Common myeloid progenitor, CD34-positive (primary cell): ENCODE measurements around the gene CPSF4. TPM values are rescaled to one million over a fixed set of nuclear protein-coding genes. Genes with fewer than 3 reads are reported as not detected.

Experiments
- CTCF ChIA-PET: fragments of 350-600 bp; sonication (Branson Sonifier 250); formaldehyde crosslinking; loops from one replicate; lab custom pipeline; 2021; ENCODE audit warnings: antibody characterized with exemption; lab: Charles Lee
- POLR2A ChIA-PET: fragments of 350-600 bp; sonication (Branson Sonifier 250); formaldehyde crosslinking; loops from one replicate; lab custom pipeline; 2021; ENCODE audit warnings: antibody characterized with exemption; lab: Charles Lee
- DNase-seq, 3 donors: peaks; one replicate each; pipeline versions ENCODE4 v3.0.0 to v3.0.0-alpha.2; 2013
- H3K27ac ChIP-seq, 2 experiments: 1 replicate in 1 of 2; 2 replicates in 1 of 2; pipeline ENCODE4 v1.7.0; 2013; ENCODE audit warnings: inconsistent platforms in 2 of 2, low read length in 2 of 2, mild to moderate bottlenecking in 2 of 2, low read depth in 1 of 2, moderate library complexity in 1 of 2; ENCODE audit not compliant: severe bottlenecking in 2 of 2, insufficient read depth in 1 of 2, poor library complexity in 1 of 2
- H3K27me3 ChIP-seq, 5 experiments: replicated peaks in 2 of 5; 1 replicate in 3 of 5; 2 replicates in 2 of 5; pipeline versions ENCODE4 v1.6.1 to v1.7.0; 2013; ENCODE audit warnings: low read length in 4 of 5, mild to moderate bottlenecking in 2 of 5, moderate library complexity in 2 of 5, inconsistent platforms in 1 of 5; ENCODE audit not compliant: insufficient read depth in 5 of 5, control insufficient read depth in 4 of 5
- H3K36me3 ChIP-seq, 4 experiments: 1 replicate in 2 of 4; 2 replicates in 2 of 4; pipeline versions ENCODE4 v1.6.1 to v1.7.0; 2013; ENCODE audit warnings: low read length in 3 of 4, control low read depth in 1 of 4, mild to moderate bottlenecking in 1 of 4; ENCODE audit not compliant: control insufficient read depth in 4 of 4, insufficient read depth in 4 of 4
- H3K4me1 ChIP-seq, 4 experiments: 1 replicate in 3 of 4; 2 replicates in 1 of 4; pipeline versions ENCODE4 v1.6.1 to v1.7.1; 2013; ENCODE audit warnings: low read length in 3 of 4, mild to moderate bottlenecking in 3 of 4, control low read depth in 1 of 4, inconsistent platforms in 1 of 4, moderate library complexity in 1 of 4; ENCODE audit not compliant: control insufficient read depth in 4 of 4, insufficient read depth in 4 of 4; ENCODE audit errors: control extremely low read depth in 1 of 4
- H3K4me3 ChIP-seq, 7 experiments: 1 replicate in 4 of 7; 2 replicates in 3 of 7; pipeline versions ENCODE4 v1.5.1 to v1.7.0; 2013; ENCODE audit warnings: mild to moderate bottlenecking in 7 of 7, low read length in 6 of 7, moderate library complexity in 6 of 7, inconsistent platforms in 2 of 7, low read depth in 2 of 7, control low read depth in 1 of 7; ENCODE audit not compliant: insufficient read depth in 4 of 7, control insufficient read depth in 1 of 7; ENCODE audit errors: extremely low read depth in 1 of 7
- H3K9me3 ChIP-seq, 5 experiments: 1 replicate in 4 of 5; 2 replicates in 1 of 5; pipeline versions ENCODE4 v1.6.1 to v1.7.1; 2013; ENCODE audit warnings: low read length in 4 of 5, mild to moderate bottlenecking in 2 of 5, inconsistent platforms in 1 of 5, low read depth in 1 of 5, moderate library complexity in 1 of 5; ENCODE audit not compliant: control insufficient read depth in 4 of 5, insufficient read depth in 2 of 5; ENCODE audit errors: control extremely low read depth in 1 of 5
- WGBS: methylation state at CpG from one replicate; pipeline ENCODE4 v1.1.5; 2013; ENCODE audit not compliant: insufficient coverage; 5-methylcytosine and 5-hydroxymethylcytosine counted together
- polyA plus RNA-seq: library from polyadenylated mRNA; unstranded; fragments of 120-200 nt; gene quantifications from one replicate; pipeline ENCODE4 v1.2.1, GENCODE V29; 2013

The CPSF4 gene
- polyA plus RNA-seq = 29.7 TPM

DNA sequence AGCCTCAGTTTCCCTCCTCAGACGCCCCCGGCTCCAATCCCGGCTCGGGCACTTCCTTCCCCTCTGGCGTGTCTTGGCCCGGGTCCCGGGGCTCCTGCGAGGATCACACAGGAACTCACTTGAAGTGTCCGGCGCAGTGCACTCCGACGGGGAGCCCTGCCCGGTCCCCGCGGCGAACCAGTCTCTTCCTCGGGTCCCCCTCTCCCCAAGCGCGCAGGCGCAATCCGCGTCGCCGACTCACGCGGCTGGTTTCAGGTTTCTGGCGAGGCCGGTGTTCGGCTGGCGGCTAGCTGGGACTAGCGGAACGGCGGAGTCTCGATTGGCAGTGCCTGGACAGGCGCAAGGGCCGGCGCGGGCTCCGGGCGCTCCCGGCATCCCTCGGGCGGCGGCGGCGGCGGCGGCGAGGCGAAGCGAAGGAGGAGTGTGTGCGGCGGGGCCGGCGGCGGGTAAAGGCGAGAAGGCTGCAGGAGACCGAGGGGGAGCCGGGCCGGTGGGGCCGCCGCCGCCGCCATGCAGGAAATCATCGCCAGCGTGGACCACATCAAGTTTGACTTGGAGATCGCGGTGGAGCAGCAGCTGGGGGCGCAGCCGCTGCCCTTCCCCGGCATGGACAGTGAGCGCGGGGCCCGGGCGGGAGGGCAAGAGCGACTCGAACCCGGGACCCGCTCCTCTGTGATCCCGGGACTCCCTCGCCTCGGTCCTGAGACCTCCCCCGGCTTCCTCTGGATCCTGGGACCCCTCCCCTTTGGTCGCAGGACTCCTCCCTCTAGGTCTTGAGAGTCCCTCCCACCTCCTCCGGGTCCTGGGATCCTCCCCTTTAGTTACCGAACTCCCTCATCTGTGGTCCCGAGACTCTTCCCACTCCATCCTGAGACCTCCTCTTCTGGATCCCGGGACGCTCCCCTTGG, at the start of gene CPSF4, which contains the start of gene PTCD1:
Gene CPSF4 (plus strand): TSS at position 371 of the 908 bp plus-strand sequence. CDS start 140 bp downstream, at position 511.
Gene PTCD1 (minus strand): TSS at position 226 of the 908 bp plus-strand sequence. CDS start 3,556 bp downstream, outside the sequence.
- H3K27me3 ChIP-seq = no peaks in the 10 kb centered on the region
- ChIA-PET CTCF (interaction anchor here (0.6 kb wide), 2 partner anchors 30 to 511 kb away, joined by 3 read pairs; partner anchors contain the start of gene BUD31), POLR2A (interaction anchor here (1.1 to 1.6 kb wide), 2 partner anchors 31 to 63 kb away, joined by 3 to 7 read pairs; partner anchors contain the start of genes BUD31 and PDAP1)
- H3K27ac ChIP-seq = peak within 1 kb of the TSS; percentile 68 to 82
- H3K4me1 ChIP-seq = peaks cover 6 to 22% (median 16%) of the 10 kb centered on the region in 4 experiments
- WGBS = 0% methylated on average over 86 of the region's 89 CpGs
- peak within 1 kb of the TSS; percentile 90 to 98 (median 97) for H3K4me3 ChIP-seq
- H3K9me3 ChIP-seq = no peaks in the 10 kb centered on the region
- DNase-seq = peak; percentile 92 to 94 (median 93)
- peaks cover 5 to 32% (median 13%) of the 10 kb centered on the region in 4 experiments for H3K36me3 ChIP-seq

GRCh38 chr7:99389772-99390171, 49.0 kb upstream of the CPSF4 start:
- H3K36me3 ChIP-seq = peaks cover 0 to 82% (median 54%) of the 10 kb centered on the region in 4 experiments

GRCh38 chr7:99390941-99391602, 47.7 kb upstream of the CPSF4 start:
- POLR2A ChIA-PET = interaction anchor here (0.6 kb wide), 1 partner anchor 991 kb away, joined by 4 read pairs; no protein-coding TSS in a partner anchor
- CTCF ChIA-PET = interaction anchor here (1.0 to 1.9 kb wide), 3 partner anchors 10 to 16 kb away, joined by 3 to 5 read pairs (median 4); no protein-coding TSS in a partner anchor
- Histone ChIP-seq H3K27ac (no peak overlapping the region), H3K4me1 (peaks cover 0 to 19% (median 5%) of the 10 kb centered on the region in 4 experiments), H3K36me3 (peaks cover 0 to 87% (median 59%) of the 10 kb centered on the region in 4 experiments), H3K9me3 (no peaks in the 10 kb centered on the region), H3K4me3 (no peak overlapping the region), H3K27me3 (no peaks in the 10 kb centered on the region)
- 98% methylated on average over 17 of the region's 23 CpGs for WGBS
- DNase-seq = peak in 1 of 3 donors; percentile 21

More at GRCh38 chr7:99389772-99390171, 49.0 kb upstream of the CPSF4 start:
- Histone ChIP-seq H3K27ac (no peak overlapping the region), H3K27me3 (no peaks in the 10 kb centered on the region), H3K4me3 (no peak overlapping the region), H3K9me3 (no peaks in the 10 kb centered on the region), H3K4me1 (peaks cover 0 to 27% (median 8%) of the 10 kb centered on the region in 4 experiments)
- 97% methylated on average over 11 of the region's 13 CpGs for WGBS
- ChIA-PET CTCF (interaction anchor here (0.7 to 1.9 kb wide), 5 partner anchors 11 to 355 kb away, joined by 3 to 5 read pairs (median 3); no protein-coding TSS in a partner anchor), POLR2A (no interaction called here)
- no peak for DNase-seq

GRCh38 chr7:99392046-99392445, 46.7 kb upstream of the CPSF4 start:
- 92% methylated on average over 7 of the region's 8 CpGs for WGBS
- Histone ChIP-seq H3K36me3 (peaks cover 2 to 85% (median 57%) of the 10 kb centered on the region in 4 experiments), H3K9me3 (no peaks in the 10 kb centered on the region), H3K27ac (no peak overlapping the region), H3K4me1 (peaks cover 0 to 19% (median 5%) of the 10 kb centered on the region in 4 experiments), H3K4me3 (peak overlapping the region in 1 of 7 experiments; percentile 73), H3K27me3 (no peaks in the 10 kb centered on the region)
- no peak for DNase-seq
- POLR2A ChIA-PET = no interaction called here
- CTCF ChIA-PET = interaction anchor here (0.9 to 1.0 kb wide), 4 partner anchors 14 to 27 kb away, joined by 3 to 5 read pairs (median 4); no protein-coding TSS in a partner anchor

DNA sequence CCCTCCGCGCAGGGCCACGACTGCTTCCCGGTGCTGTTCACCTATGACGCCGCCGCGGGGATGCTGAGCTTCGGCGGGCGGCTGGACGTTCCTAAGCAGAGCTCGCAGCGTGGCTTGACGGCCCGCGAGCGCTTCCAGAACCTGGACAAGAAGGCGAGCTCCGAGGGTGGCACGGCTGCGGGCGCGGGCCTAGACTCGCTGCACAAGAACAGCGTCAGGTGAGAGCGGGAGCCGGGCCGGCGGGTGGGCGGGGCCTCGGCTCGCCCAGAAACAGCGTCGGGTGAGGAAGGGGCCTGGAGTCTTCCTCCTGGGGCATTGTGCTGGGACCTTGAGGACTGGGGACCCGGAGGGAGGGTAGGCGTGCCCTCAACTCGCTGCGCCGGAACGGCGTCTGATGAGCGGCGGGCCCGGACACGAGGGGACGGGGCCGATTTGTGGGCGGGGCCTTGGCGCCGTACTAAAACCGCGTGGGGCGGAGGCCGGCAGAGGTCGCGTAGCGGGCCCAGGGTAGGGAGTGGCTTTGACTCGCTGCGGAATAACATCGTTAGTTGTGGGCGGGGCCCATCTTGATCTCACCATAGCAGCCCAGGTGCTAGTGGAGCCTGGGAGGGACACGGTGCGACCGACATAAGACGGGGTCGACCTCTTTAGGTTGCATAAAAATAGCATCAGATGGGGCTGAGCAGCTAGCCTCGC, 45.9 kb upstream of the CPSF4 start:
- POLR2A ChIA-PET = interaction anchor here (1.0 kb wide), 1 partner anchor 16 kb away, joined by 3 read pairs; the partner anchor contains the start of gene BUD31
- peak overlapping the region in 1 of 2 experiments; percentile 25 for H3K27ac ChIP-seq
- DNase-seq = peak; percentile 78 to 85 (median 82)
- WGBS = 17% methylated on average over 57 of the region's 68 CpGs
- CTCF ChIA-PET = interaction anchor here (0.9 to 1.0 kb wide), 3 partner anchors 14 to 27 kb away, joined by 3 to 5 read pairs (median 3); no protein-coding TSS in a partner anchor
- peaks cover 0 to 19% (median 5%) of the 10 kb centered on the region in 4 experiments for H3K4me1 ChIP-seq
- H3K9me3 ChIP-seq = no peaks in the 10 kb centered on the region
- no peaks in the 10 kb centered on the region for H3K27me3 ChIP-seq
- H3K36me3 ChIP-seq = peaks cover 4 to 89% (median 60%) of the 10 kb centered on the region in 4 experiments
- H3K4me3 ChIP-seq = peak overlapping the region in 6 of 7 experiments; percentile 24 to 78 (median 66)
